Muscle layer of colon (tissue), 2 donors: ENCODE data around the gene FSTL4.

Source experiments
- H3K27ac ChIP-seq: one replicate; pipeline ENCODE4 v1.7.0; 2013; ENCODE audit warnings: low read depth, mild to moderate bottlenecking, low read length, moderate library complexity
- H3K27me3 ChIP-seq, 2 donors: one replicate each; pipeline ENCODE4 v1.7.0; 2013; ENCODE audit warnings: low read length in 2 of 2, mild to moderate bottlenecking in 2 of 2; ENCODE audit not compliant: insufficient read depth in 2 of 2, control insufficient read depth in 1 of 2
- H3K36me3 ChIP-seq: one replicate; pipeline ENCODE4 v1.7.0; 2013; ENCODE audit warnings: mild to moderate bottlenecking, low read length; ENCODE audit not compliant: insufficient read depth
- H3K4me1 ChIP-seq: one replicate; pipeline ENCODE4 v1.7.0; 2013; ENCODE audit warnings: mild to moderate bottlenecking, low read length; ENCODE audit not compliant: insufficient read depth
- H3K4me3 ChIP-seq, 2 donors: one replicate each; pipeline ENCODE4 v1.7.0; 2013; ENCODE audit warnings: low read length in 2 of 2, low read depth in 1 of 2, mild to moderate bottlenecking in 1 of 2, moderate library complexity in 1 of 2
- H3K9ac ChIP-seq: one replicate; pipeline ENCODE4 v1.7.0; 2013; ENCODE audit warnings: low read length
- H3K9me3 ChIP-seq: one replicate; pipeline ENCODE4 v1.7.0; 2013; ENCODE audit warnings: mild to moderate bottlenecking, low read length
- donor health status: abdominal sarcoma.
- donor health status: Adenocarcinoma of cecum.

FSTL4 gene

DNA sequence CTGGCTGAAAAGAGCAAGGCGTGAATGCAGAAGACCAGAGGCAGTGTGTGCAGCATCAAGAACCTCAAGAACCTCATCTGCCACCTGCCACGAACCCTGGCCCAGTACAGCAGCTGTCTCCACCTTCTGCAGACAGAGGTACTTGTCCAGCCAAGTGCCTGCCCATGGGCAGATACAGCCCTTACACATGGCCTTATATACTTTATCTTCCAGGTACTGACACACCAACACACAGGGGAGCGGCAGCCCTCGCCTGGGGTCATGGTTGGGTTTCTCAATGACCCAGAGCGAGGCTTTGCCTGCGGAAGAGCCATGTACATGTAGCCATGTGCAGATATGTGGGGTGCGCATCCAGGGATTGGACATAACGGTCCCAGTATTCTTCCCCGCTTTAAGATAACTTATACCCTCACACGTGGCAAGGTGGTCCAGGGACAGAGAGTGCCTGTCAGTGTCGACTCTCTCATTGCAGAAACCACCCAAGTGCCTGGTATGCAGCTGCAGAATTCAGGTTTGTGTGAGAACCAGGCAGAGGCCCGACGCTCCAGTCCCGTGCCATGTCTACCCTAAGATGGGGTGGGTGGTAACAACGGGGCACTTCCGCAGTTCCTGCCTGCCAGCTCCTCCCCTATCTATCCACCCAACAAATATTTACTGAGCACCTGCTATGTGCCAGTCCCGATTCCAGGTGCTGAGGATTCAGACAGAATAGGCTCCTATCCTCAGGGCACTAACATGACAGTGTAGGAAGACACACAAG is 206.9 kb downstream of the FSTL4 start:
- no peak overlapping the region for H3K4me3 ChIP-seq
- no peaks in the 10 kb centered on the region for H3K4me1 ChIP-seq
- no peak overlapping the region for H3K27ac ChIP-seq
- H3K36me3 ChIP-seq, result no peaks in the 10 kb centered on the region
- no peaks in the 10 kb centered on the region for H3K9me3 ChIP-seq
- H3K27me3 ChIP-seq, result no peaks in the 10 kb centered on the region
- H3K9ac ChIP-seq, result no peak overlapping the region

DNA sequence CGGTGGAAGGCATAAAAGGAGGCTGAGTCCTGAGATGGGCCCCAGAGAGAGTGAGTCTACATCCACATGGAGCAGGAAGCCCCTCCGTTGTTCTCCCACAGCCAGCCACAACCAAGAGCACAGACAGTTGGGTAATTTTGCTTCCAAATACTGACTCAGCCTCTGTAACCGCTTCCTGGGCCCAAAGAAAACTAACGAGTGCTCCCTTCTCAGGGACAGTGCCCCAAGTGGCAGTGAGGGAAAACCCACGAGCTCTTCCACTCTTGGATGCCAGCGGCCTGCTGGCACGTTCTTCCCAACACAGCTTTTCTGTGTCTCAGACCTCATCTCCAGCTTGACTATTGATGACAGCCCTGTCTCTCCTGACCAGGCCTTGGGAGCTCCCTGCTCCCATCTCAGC is 207.6 kb downstream of the FSTL4 start:
- Histone ChIP-seq H3K4me3 (no peak overlapping the region), H3K36me3 (no peaks in the 10 kb centered on the region), H3K27ac (no peak overlapping the region), H3K27me3 (no peaks in the 10 kb centered on the region), H3K9me3 (no peaks in the 10 kb centered on the region), H3K9ac (no peak overlapping the region), H3K4me1 (no peaks in the 10 kb centered on the region)

DNA sequence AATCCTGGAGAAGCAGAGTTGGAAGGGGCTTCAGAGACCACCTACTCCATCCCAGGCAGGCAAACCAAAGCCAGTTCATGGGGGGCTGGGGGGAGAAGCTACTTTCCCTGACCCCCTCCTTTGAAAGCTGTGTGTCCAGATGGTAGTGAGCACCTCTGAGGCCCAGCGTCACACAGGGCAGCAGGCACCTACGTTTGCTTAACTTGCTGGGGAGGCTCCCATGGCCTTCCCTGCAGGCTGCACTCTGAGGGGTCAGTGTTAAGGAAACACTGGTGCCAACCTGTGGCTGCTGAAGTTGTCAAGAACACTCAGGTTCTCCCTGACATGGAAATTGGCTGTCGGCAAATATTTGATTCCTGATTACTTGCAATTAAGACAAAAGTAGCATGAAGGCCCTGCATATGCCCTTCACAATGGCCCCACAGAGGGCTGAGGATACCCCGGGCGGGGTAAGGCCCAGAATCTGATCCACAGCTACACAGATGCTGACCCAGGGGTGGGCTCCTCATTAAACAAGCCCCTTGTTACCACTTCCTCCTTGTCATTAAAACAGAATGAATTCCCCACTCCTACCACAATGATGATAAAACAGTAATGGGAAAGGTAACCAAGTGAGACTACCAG is 208.5 kb downstream of the FSTL4 start:
- Histone ChIP-seq H3K4me3 (no peak overlapping the region), H3K27me3 (no peaks in the 10 kb centered on the region), H3K27ac (no peak overlapping the region), H3K9ac (no peak overlapping the region), H3K9me3 (no peaks in the 10 kb centered on the region), H3K36me3 (no peaks in the 10 kb centered on the region), H3K4me1 (no peaks in the 10 kb centered on the region)

- H3K9me3 ChIP-seq, result no peaks in the 10 kb centered on the region
- H3K4me3 ChIP-seq, result no peak overlapping the region
- H3K36me3 ChIP-seq, result no peaks in the 10 kb centered on the region
These were observed 209.6 kb downstream of the FSTL4 start for GRCh38 chr5:133402775-133403174.

DNA sequence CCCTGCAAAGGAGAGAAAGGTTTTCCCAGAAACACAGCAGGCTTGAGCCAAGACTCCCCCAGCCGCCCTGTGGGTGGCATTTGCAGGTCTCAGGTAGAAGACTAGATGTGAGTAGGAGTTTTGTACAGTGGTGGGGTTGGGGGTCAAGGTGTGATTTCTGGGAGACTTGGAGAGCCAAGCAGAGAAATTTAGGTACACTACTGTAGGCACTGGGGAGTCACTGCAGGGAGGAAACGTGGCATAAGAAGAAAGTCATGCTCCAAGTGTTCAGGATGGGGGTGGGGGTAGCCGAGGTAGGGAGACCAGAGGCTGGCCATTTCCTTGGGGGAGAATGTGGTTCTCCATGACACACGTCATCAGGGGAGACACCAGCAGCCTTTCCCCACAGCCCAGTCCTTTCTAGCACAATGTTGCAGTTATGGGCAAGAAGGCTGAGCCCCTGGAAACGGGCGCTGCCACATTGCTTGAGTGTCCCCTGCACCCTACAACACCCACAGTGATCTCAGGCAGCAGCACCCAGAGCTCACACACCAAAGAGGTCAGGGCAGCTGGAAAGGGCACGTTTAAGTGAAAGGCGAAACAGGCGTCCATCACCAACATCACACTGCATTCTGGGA is 210.5 kb downstream of the FSTL4 start:
- Histone ChIP-seq H3K27ac (no peak overlapping the region), H3K36me3 (no peaks in the 10 kb centered on the region), H3K4me3 (no peak overlapping the region), H3K4me1 (no peaks in the 10 kb centered on the region), H3K9ac (no peak overlapping the region), H3K9me3 (no peaks in the 10 kb centered on the region), H3K27me3 (no peaks in the 10 kb centered on the region)

More at GRCh38 chr5:133402775-133403174, 209.6 kb downstream of the FSTL4 start:
- Histone ChIP-seq H3K27ac (no peak overlapping the region), H3K27me3 (no peaks in the 10 kb centered on the region), H3K9ac (no peak overlapping the region), H3K4me1 (no peaks in the 10 kb centered on the region)

GRCh38 chr5:133400831-133401351 is 211.4 kb downstream of the FSTL4 start:
- no peaks in the 10 kb centered on the region for H3K9me3 ChIP-seq
- no peak overlapping the region for H3K27ac ChIP-seq
- no peaks in the 10 kb centered on the region for H3K4me1 ChIP-seq
- H3K27me3 ChIP-seq, result no peaks in the 10 kb centered on the region
- H3K36me3 ChIP-seq, result no peaks in the 10 kb centered on the region
- H3K9ac ChIP-seq, result no peak overlapping the region
- no peak overlapping the region for H3K4me3 ChIP-seq

- Histone ChIP-seq H3K4me3 (no peak overlapping the region), H3K9me3 (no peaks in the 10 kb centered on the region), H3K36me3 (no peaks in the 10 kb centered on the region), H3K27me3 (no peaks in the 10 kb centered on the region), H3K9ac (no peak overlapping the region), H3K4me1 (no peaks in the 10 kb centered on the region), H3K27ac (no peak overlapping the region)
These were observed 212.2 kb downstream of the FSTL4 start for GRCh38 chr5:133400120-133400519.

DNA sequence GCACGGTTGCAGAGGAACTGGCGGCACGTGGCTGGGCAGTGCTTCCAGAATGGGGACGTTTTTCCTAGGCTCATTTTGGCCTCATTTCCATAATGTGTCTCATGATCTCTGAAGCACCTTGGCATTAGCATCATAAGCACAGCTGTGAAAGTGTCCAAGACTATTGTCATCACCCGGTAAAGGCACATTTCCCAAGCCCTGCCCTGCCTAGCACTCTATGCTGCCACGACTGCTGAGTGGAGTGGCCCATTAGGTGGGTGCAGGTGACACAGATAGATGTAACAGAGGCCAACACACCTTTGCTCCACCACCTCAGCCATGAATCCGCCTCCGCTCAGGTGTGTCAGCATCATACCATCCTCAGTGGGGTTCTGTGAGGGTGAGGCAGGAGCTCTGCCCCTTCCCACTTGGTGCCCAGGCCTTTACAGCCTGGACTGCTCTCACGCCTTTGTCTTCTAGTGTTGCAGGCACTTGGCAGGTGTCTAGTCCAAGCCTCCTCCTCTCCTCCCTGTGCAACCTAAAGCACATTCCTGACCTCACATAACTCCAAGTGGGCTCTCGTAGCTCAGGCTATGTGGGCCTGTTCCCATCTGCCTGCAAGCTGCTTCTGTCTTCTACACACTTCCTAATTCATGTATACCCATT is 213.0 kb downstream of the FSTL4 start:
- H3K27me3 ChIP-seq, result no peaks in the 10 kb centered on the region
- H3K36me3 ChIP-seq, result no peaks in the 10 kb centered on the region
- no peak overlapping the region for H3K27ac ChIP-seq
- H3K9me3 ChIP-seq, result no peaks in the 10 kb centered on the region
- no peak overlapping the region for H3K9ac ChIP-seq
- no peaks in the 10 kb centered on the region for H3K4me1 ChIP-seq
- no peak overlapping the region for H3K4me3 ChIP-seq

- Histone ChIP-seq H3K4me1 (no peaks in the 10 kb centered on the region), H3K27me3 (no peaks in the 10 kb centered on the region), H3K27ac (no peak overlapping the region), H3K4me3 (no peak overlapping the region), H3K9me3 (no peaks in the 10 kb centered on the region), H3K36me3 (no peaks in the 10 kb centered on the region), H3K9ac (no peak overlapping the region)
These were observed 213.7 kb downstream of the FSTL4 start for GRCh38 chr5:133398646-133399101.

- no peak overlapping the region for H3K4me3 ChIP-seq
- H3K27me3 ChIP-seq, result no peaks in the 10 kb centered on the region
- no peaks in the 10 kb centered on the region for H3K9me3 ChIP-seq
- H3K4me1 ChIP-seq, result no peaks in the 10 kb centered on the region
- H3K36me3 ChIP-seq, result no peaks in the 10 kb centered on the region
- no peak overlapping the region for H3K9ac ChIP-seq
- no peak overlapping the region for H3K27ac ChIP-seq
These were observed 214.2 kb downstream of the FSTL4 start for GRCh38 chr5:133397990-133398645.

- no peak overlapping the region for H3K27ac ChIP-seq
These were observed 215.0 kb downstream of the FSTL4 start for GRCh38 chr5:133397348-133397747.

More at GRCh38 chr5:133397348-133397747, 215.0 kb downstream of the FSTL4 start:
- H3K9me3 ChIP-seq, result no peaks in the 10 kb centered on the region
- no peaks in the 10 kb centered on the region for H3K27me3 ChIP-seq
- H3K4me1 ChIP-seq, result no peaks in the 10 kb centered on the region
- H3K36me3 ChIP-seq, result no peaks in the 10 kb centered on the region
- H3K4me3 ChIP-seq, result no peak overlapping the region
- no peak overlapping the region for H3K9ac ChIP-seq
